SK-N-SH (cell line): ENCODE data around the gene DTX1.

Source experiments
- CTCF ChIP-seq: fragments of 200-600 bp; sonication (generic); IDR thresholded peaks from 2 replicates; pipeline ENCODE4 v1.6.1; 2017; ENCODE audit warnings: antibody characterized with exemption, mild to moderate bottlenecking, moderate library complexity
- RCOR1 ChIP-seq: fragments of 150-350 bp; IDR thresholded peaks from 2 replicates; pipeline ENCODE4 v1.6.1; 2017; ENCODE audit warnings: antibody characterized with exemption, low read length
- REST ChIP-seq: IDR thresholded peaks from 2 replicates; pipeline ENCODE4 v1.6.1; 2012; ENCODE audit warnings: mild to moderate bottlenecking, low read depth, low read length, moderate library complexity

GRCh38 chr12:113014565-113014964 lies 42.0 kb upstream of the DTX1 start:
- TF ChIP-seq CTCF (no peak), RCOR1 (no peak), REST (no peak)
